HG03442 (cell line): ENCODE results near the gene KMT2E.

Experiments used
- ATAC-seq: cut with Tn5 transposase; IDR thresholded peaks from one replicate; pipeline ENCODE4 v1.9.1; 2021; ENCODE audit warnings: mild to moderate bottlenecking, moderate library complexity; ENCODE audit not compliant: unreplicated experiment

The KMT2E gene

DNA sequence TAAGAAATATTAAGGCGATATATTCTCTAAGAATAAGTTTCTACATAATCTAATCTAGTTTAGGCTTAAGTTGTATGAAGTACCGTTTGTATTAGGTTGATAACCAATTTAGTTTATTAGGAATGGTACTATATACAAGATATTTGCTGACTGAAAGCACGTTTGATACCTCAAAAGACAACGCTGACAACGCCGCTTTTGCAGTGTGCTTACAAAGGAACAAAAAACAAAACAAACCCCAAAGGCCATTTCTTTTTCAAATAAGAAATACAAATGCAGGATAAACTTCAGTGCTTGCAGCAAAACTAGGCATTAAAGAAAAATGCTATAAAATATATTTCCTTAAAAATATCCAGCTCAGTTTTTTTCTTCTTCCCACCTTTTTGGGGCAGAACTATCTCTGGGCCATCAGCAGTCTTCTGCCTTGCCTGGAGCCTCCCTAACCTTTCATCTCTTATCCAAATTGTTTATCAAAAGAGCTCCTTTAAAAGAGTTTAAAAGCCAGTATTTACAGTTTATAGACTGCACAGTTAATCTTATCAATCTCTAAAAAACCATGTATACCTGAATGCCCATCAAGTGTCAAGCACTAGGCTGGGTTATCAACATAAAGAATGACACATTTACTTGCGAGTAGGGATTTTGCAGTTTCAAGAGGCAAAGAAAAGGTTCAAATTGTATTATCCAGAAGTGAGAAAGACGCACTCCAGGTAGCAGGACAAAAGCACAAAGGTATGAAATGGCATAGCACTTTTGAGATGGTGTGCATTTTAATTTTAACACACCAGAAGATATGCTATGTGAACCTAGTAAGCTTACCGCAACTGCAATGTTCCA lies 4.1 kb upstream of the KMT2E start:
- no peak for ATAC-seq

GRCh38 chr7:105010504-105011130 lies 3.4 kb upstream of the KMT2E start:
- ATAC-seq, result no peak

DNA sequence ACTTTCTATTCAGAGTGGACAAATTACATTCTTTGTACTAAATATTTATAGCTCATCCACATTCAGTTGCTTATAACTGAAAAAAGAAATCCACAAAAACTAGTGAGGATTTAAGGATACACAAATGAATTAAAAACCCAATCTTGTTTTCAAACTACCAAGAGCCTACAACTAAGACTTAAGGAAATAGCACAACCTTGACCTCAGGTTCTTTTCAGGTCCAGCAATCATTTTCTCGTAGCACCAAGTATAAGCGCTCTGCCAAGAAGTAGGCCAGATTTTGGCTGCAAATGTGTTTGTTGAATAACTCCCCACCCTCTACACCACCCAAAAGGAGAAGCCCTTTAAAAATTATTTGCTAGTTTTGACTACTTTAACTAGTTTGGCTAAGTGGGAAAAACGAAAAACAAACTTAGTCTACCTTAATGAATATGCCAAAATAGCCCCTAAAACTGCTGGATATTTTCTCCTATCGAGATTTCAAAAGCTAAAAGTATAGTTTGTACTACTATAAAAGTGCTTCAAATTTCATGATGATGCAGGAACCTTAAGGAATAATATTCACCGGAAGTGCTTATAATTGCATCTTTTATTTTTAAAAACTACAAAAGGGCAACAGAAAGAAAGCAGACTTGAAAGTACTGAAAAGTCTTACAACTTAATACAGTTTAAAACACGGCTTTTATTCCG lies 2.7 kb upstream of the KMT2E start:
- ATAC-seq, result no peak

GRCh38 chr7:105011831-105012502 lies 2.0 kb upstream of the KMT2E start:
- no peak for ATAC-seq

GRCh38 chr7:105012503-105013220 lies 1.3 kb upstream of the KMT2E start:
- ATAC-seq, result peak; percentile 70

DNA sequence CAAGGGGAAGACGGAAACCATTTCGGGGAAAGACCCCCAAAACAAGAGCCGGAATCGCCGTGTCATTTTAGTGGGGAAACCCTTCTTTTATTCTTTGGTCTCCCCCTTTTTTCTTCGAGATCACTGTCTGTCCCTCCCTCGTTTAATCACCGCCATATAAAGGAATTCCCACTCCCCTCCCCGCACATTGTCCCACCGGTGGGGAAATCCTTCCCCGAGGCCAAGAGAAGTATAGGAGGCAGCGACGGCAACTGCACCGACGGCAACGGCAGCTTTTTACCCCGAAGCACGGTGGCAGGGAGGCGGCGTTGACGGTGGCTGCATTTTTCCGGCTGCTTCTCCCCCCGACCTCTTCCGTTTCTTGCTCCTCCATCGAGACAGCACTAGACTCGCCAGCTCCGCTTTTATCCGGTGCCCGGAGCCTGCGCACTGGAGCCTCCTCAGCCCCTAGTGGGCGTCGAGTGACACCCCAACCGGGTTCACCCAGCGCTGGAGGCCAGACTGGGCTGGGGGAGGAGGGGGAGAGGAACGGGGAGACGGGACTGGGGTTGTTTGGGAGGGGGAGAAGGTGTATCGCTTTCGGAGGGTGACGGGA lies 687 bp upstream of the KMT2E start:
- ATAC-seq, result peak; percentile 30

- no peak for ATAC-seq
Measured at GRCh38 chr7:105014693-105015389, 836 bp downstream of the KMT2E start.

DNA sequence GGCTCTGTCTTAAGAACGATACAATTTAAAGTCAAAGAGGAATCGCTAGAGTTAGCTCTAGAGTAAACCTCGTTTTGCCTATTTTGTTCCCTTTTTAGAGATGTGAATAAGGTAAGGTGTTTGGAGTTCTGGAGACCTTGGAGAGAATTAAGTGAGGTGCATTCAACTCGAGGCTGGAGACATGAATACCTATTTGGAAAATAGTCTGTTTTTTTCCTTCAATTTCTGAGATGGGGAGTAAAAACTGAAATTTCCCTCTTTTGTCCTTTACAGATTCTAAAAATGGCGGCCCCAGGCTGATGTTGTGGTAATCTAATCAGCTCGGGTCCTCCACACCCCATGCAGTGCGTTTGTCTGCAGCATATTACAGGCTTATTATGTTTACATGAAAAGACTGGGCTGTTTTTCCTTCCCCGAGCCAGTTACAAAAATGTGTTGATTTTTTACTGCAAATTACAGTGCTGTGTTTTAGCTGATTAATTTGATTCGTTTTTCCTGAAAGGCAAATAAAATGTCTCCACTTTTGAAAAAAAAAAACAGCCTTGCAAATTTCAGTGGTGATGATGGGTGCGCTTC lies 1.5 kb downstream of the KMT2E start:
- ATAC-seq, result no peak

- ATAC-seq, result no peak
Measured at GRCh38 chr7:105016068-105016708, 2.2 kb downstream of the KMT2E start.

GRCh38 chr7:105016709-105017656 lies 3.0 kb downstream of the KMT2E start:
- ATAC-seq, result no peak

DNA sequence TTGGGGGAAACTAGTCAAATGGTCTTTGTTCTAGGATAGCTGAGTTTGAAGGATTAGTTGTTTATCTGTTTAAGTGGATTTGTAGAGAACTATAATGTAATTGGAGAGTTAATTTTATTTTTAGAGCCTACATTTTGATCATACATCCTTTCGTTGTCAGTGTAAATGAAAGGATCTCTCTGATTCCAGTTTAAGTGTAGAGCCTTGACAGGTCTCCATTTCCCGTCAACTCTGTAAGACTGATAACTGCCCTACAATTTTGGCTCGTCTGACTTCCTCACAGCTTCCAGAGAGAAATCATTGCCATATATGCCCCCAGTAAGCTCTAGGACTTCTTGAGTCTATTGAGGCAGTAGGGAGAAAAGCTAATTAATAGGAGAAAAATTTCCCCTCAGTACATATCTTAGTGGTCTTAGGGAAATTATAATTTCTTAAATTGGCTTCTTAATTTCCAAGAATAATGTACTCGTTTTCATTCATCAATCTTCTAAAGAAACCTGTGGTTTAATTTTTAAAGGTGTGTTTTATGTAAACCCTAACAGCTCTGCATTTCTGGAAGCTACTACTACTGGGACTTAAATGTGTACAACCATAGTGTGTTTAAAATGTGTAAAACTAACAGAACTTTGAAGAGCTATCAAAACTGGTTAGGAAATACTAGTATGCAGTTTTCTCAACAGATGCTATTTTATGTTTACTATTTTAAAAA lies 3.8 kb downstream of the KMT2E start:
- ATAC-seq, result no peak

DNA sequence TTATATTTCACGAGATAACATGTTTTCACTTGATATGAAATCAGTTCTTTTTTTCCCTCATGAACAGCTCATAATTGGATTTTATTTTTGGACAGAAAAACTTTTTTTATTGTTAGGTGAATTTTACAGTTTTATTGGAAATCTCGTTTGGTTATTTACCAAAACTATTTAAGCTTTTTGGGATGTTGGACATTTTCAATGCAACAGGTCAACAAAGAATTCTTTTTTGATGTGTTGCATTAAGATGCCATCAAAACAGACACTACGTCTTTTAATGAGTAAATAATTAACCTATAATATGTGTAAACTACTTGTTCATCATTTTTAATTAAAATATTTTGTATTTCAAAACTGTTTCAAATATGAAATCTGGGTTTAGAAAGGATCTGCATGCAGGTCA lies 5.3 kb downstream of the KMT2E start:
- no peak for ATAC-seq

- ATAC-seq, result no peak
Measured at GRCh38 chr7:105020926-105021325, 6.9 kb downstream of the KMT2E start.

- no peak for ATAC-seq
Measured at GRCh38 chr7:105021352-105021751, 7.3 kb downstream of the KMT2E start.

GRCh38 chr7:105021967-105022366 lies 8.0 kb downstream of the KMT2E start:
- ATAC-seq, result no peak

DNA sequence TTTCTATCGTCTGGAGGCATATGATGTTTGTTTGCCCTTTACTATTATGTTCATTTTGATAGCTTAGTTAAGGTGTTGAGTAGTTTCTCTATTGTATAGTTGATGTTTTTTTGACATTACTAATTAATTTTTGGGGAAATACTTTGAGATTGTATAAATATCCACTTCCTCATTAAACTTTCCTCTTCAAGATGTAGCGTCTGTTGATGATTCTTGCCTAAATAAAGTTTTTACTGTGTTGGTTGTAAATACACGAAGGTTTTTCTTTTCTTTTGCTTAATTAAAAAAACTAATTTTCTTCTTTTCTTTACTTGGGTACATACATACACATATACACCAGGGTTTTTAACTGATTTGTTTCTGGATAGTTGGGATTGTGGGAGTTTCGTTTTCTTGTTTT lies 8.5 kb downstream of the KMT2E start:
- ATAC-seq, result no peak

GRCh38 chr7:105024734-105025133 lies 10.7 kb downstream of the KMT2E start:
- no peak for ATAC-seq
